ENCODE results near the gene IPO5. TPM values are rescaled to one million over a fixed set of nuclear protein-coding genes. Genes with fewer than 3 reads are reported as not detected.

The IPO5 gene
- polyA plus RNA-seq, 1 of the 3 experiments (the other 2 are of a cell fraction), result 77.1 TPM

- no peak for DNase-seq
- H2AFZ ChIP-seq (ENCODE audit: low read depth), result no peak overlapping the region
- no peak overlapping the region for H3K4me3 ChIP-seq (ENCODE audit: low read depth in 2 of 2, low read length in 1 of 2)
- H4K20me1 ChIP-seq (ENCODE audit: insufficient read depth), result no peaks in the 10 kb centered on the region
- H3K27ac ChIP-seq (ENCODE audit: low read depth in 2 of 2, low read length in 1 of 2), result no peak overlapping the region
- no peaks in the 10 kb centered on the region for H3K27me3 ChIP-seq (ENCODE audit: insufficient read depth)
- no peak for TF ChIP-seq TAF1 (IDR thresholded peaks at IDR 0.05; ENCODE audit: borderline replicate concordance, low read depth, low read length)
- no peak for TF ChIP-seq EZH2phosphoT487 (IDR thresholded peaks at IDR 0.05; ENCODE audit: borderline replicate concordance, low read depth)
- no peak for TF ChIP-seq USF1 (IDR thresholded peaks at IDR 0.05; ENCODE audit: borderline replicate concordance, low read depth)
- TF ChIP-seq SMC3 (IDR thresholded peaks at IDR 0.05; ENCODE audit: low read depth, low read length), result no peak
- no peak for TF ChIP-seq EP300 (IDR thresholded peaks at IDR 0.05; ENCODE audit: borderline replicate concordance in 1 of 2, low read depth in 1 of 2, low read length in 1 of 2)
- TF ChIP-seq FOSL2 (IDR thresholded peaks at IDR 0.05; ENCODE audit: borderline replicate concordance, low read depth), result no peak
- TF ChIP-seq RAD21 (IDR thresholded peaks at IDR 0.05; ENCODE audit: low read length), result no peak
- no peaks in the 10 kb centered on the region for H3K79me2 ChIP-seq (ENCODE audit: insufficient read depth)
- ChIA-PET POLR2A (no interaction called here), CTCF (no interaction called here)
- H3F3A ChIP-seq (replicated peaks; ENCODE audit: insufficient read depth), result no peaks in the 10 kb centered on the region
- H3K4me2 ChIP-seq, result no peak overlapping the region
- H3K4me1 ChIP-seq (ENCODE audit: control insufficient read depth in 1 of 2, insufficient read depth in 2 of 2, low read depth in 1 of 2, low read length in 1 of 2), result no peaks in the 10 kb centered on the region
- H3K9me3 ChIP-seq, result no peaks in the 10 kb centered on the region
- H3K9me2 ChIP-seq, result no peaks in the 10 kb centered on the region
- H3K36me3 ChIP-seq (replicated peaks in 1 of 2; ENCODE audit: control insufficient read depth in 1 of 2, insufficient read depth in 2 of 2, low read length in 1 of 2), result no peaks in the 10 kb centered on the region
- no peak overlapping the region for H3K9ac ChIP-seq
- WGBS (ENCODE audit: low lambda C conversion rate), result 85% methylated on average over 2 of the region's 2 CpGs
Observed at GRCh38 chr13:97962887-97963286, 9.4 kb downstream of the IPO5 start.

- Histone ChIP-seq H3K27me3 (ENCODE audit: insufficient read depth) (no peaks in the 10 kb centered on the region), H3K4me3 (ENCODE audit: low read depth in 2 of 2, low read length in 1 of 2) (no peak overlapping the region), H3K27ac (ENCODE audit: low read depth in 2 of 2, low read length in 1 of 2) (no peak overlapping the region), H3K36me3 (replicated peaks in 1 of 2; ENCODE audit: control insufficient read depth in 1 of 2, insufficient read depth in 2 of 2, low read length in 1 of 2) (no peaks in the 10 kb centered on the region), H3K79me2 (ENCODE audit: insufficient read depth) (no peaks in the 10 kb centered on the region), H3K9ac (no peak overlapping the region), H3K4me2 (no peak overlapping the region), H3K9me3 (no peaks in the 10 kb centered on the region), H4K20me1 (ENCODE audit: insufficient read depth) (no peaks in the 10 kb centered on the region), H3K9me2 (no peaks in the 10 kb centered on the region), H3F3A (replicated peaks; ENCODE audit: insufficient read depth) (no peaks in the 10 kb centered on the region), H2AFZ (ENCODE audit: low read depth) (no peak overlapping the region), H3K4me1 (ENCODE audit: control insufficient read depth in 1 of 2, insufficient read depth in 2 of 2, low read depth in 1 of 2, low read length in 1 of 2) (no peaks in the 10 kb centered on the region)
- ChIA-PET CTCF (no interaction called here), POLR2A (no interaction called here)
- TF ChIP-seq USF1 (IDR thresholded peaks at IDR 0.05; ENCODE audit: borderline replicate concordance, low read depth) (no peak), CHD2 (IDR thresholded peaks at IDR 0.05; ENCODE audit: low read length, partially characterized antibody) (no peak)
- no peak for DNase-seq
Observed at GRCh38 chr13:97967226-97967625, 13.8 kb downstream of the IPO5 start.

DNA sequence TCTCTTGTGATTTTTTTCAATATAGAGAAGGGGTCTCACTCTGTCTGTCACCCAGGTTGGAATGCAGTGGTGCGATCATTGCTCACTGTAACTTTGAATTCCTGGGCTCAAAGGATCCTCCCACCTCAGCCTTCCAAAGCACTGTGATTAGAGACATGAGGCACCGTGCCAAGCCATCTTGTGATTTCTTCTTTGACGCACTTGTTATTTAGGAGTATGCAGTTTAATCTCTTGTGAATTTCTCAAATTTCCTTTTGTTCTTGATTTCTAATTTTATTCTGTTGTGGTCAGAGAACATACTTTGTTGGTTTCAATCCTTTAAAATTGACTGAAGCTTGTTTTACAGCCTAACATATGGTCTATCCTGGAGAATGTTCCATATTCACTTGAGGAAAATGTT, 14.5 kb downstream of the IPO5 start:
- 88% methylated on average over 3 of the region's 3 CpGs for whole genome bisulfite sequencing (ENCODE audit: low lambda C conversion rate)
- H2AFZ ChIP-seq (ENCODE audit: low read depth), result no peak overlapping the region
- CTCF ChIA-PET, result no interaction called here
- H3K27ac ChIP-seq (ENCODE audit: low read depth in 2 of 2, low read length in 1 of 2), result no peak overlapping the region
- H3K4me2 ChIP-seq, result no peak overlapping the region
- H3K9me3 ChIP-seq, result no peaks in the 10 kb centered on the region
- H3K9ac ChIP-seq, result no peak overlapping the region
- H3K27me3 ChIP-seq (ENCODE audit: insufficient read depth), result no peaks in the 10 kb centered on the region
- H3K9me2 ChIP-seq, result no peaks in the 10 kb centered on the region
- no peaks in the 10 kb centered on the region for H3K4me1 ChIP-seq (ENCODE audit: control insufficient read depth in 1 of 2, insufficient read depth in 2 of 2, low read depth in 1 of 2, low read length in 1 of 2)
- no peaks in the 10 kb centered on the region for H3K36me3 ChIP-seq (replicated peaks in 1 of 2; ENCODE audit: control insufficient read depth in 1 of 2, insufficient read depth in 2 of 2, low read length in 1 of 2)
- POLR2A ChIA-PET, result no interaction called here
- H3K4me3 ChIP-seq (ENCODE audit: low read depth in 2 of 2, low read length in 1 of 2), result no peak overlapping the region
- no peaks in the 10 kb centered on the region for H4K20me1 ChIP-seq (ENCODE audit: insufficient read depth)
- H3K79me2 ChIP-seq (ENCODE audit: insufficient read depth), result no peaks in the 10 kb centered on the region
- DNase-seq, result no peak
- no peaks in the 10 kb centered on the region for H3F3A ChIP-seq (replicated peaks; ENCODE audit: insufficient read depth)
- TF ChIP-seq POLR2AphosphoS5 (IDR thresholded peaks at IDR 0.05; ENCODE audit: low read depth, low read length) (no peak), TCF12 (IDR thresholded peaks at IDR 0.05) (no peak), FOSL2 (IDR thresholded peaks at IDR 0.05; ENCODE audit: borderline replicate concordance, low read depth) (no peak), CHD2 (IDR thresholded peaks at IDR 0.05; ENCODE audit: low read length, partially characterized antibody) (no peak), ELF1 (IDR thresholded peaks at IDR 0.05) (no peak), JUND (IDR thresholded peaks at IDR 0.05) (no peak), NFIC (IDR thresholded peaks at IDR 0.05; ENCODE audit: borderline replicate concordance) (no peak), TAF1 (IDR thresholded peaks at IDR 0.05; ENCODE audit: borderline replicate concordance, low read depth, low read length) (no peak), SIN3A (IDR thresholded peaks at IDR 0.05; ENCODE audit: borderline replicate concordance, low read depth, low read length) (no peak), EP300 (IDR thresholded peaks at IDR 0.05; ENCODE audit: borderline replicate concordance in 1 of 2, low read depth in 1 of 2, low read length in 1 of 2) (no peak), MAX (IDR thresholded peaks at IDR 0.05; ENCODE audit: low read depth) (no peak)
- TF ChIP-seq, protein P1, sequence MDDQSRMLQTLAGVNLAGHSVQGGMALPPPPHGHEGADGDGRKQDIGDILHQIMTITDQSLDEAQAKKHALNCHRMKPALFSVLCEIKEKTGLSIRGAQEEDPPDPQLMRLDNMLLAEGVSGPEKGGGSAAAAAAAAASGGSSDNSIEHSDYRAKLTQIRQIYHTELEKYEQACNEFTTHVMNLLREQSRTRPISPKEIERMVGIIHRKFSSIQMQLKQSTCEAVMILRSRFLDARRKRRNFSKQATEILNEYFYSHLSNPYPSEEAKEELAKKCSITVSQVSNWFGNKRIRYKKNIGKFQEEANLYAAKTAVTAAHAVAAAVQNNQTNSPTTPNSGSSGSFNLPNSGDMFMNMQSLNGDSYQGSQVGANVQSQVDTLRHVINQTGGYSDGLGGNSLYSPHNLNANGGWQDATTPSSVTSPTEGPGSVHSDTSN (IDR thresholded peaks at IDR 0.05), result no peak
- TF ChIP-seq, protein P2, sequence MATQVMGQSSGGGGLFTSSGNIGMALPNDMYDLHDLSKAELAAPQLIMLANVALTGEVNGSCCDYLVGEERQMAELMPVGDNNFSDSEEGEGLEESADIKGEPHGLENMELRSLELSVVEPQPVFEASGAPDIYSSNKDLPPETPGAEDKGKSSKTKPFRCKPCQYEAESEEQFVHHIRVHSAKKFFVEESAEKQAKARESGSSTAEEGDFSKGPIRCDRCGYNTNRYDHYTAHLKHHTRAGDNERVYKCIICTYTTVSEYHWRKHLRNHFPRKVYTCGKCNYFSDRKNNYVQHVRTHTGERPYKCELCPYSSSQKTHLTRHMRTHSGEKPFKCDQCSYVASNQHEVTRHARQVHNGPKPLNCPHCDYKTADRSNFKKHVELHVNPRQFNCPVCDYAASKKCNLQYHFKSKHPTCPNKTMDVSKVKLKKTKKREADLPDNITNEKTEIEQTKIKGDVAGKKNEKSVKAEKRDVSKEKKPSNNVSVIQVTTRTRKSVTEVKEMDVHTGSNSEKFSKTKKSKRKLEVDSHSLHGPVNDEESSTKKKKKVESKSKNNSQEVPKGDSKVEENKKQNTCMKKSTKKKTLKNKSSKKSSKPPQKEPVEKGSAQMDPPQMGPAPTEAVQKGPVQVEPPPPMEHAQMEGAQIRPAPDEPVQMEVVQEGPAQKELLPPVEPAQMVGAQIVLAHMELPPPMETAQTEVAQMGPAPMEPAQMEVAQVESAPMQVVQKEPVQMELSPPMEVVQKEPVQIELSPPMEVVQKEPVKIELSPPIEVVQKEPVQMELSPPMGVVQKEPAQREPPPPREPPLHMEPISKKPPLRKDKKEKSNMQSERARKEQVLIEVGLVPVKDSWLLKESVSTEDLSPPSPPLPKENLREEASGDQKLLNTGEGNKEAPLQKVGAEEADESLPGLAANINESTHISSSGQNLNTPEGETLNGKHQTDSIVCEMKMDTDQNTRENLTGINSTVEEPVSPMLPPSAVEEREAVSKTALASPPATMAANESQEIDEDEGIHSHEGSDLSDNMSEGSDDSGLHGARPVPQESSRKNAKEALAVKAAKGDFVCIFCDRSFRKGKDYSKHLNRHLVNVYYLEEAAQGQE (IDR thresholded peaks at IDR 0.05; ENCODE audit: low read depth, low read length), result no peak

Measured in SK-N-SH (cell line).